Activated CD4-positive, alpha-beta T cell treated with anti-CD3 and anti-CD28 coated beads, Interleukin-2, amount 10 ng/mL, durations not matched to agents 7 days and 5 days (primary cell): Measurements from ENCODE around the gene ATP8B4. TPM values are rescaled to one million over a fixed set of nuclear protein-coding genes. Genes with fewer than 3 reads are reported as not detected.
"Not testable (repeated sequence)": the region's sequence is repeated elsewhere in the genome, so short reads cannot be mapped to it uniquely, and the experiment has no call there.

Experiments used
- CTCF ChIA-PET: fragments of 350-600 bp; sonication (Branson Sonifier 250); formaldehyde crosslinking; loops from one replicate; lab custom pipeline; 2021; ENCODE audit warnings: antibody characterized with exemption; lab: Charles Lee
- POLR2A ChIA-PET: fragments of 350-600 bp; sonication (Branson Sonifier 250); formaldehyde crosslinking; loops from one replicate; lab custom pipeline; 2021; ENCODE audit warnings: antibody characterized with exemption; lab: Charles Lee
- DNase-seq: peaks from one replicate; pipeline ENCODE4 v3.0.0-alpha.2; 2020
- H3K27ac Mint-ChIP-seq: one replicate; pipeline ENCODE4 v1.8.0; 2021; ENCODE audit warnings: mild to moderate bottlenecking, moderate library complexity, mixed read lengths
- H3K27me3 Mint-ChIP-seq: one replicate; pipeline ENCODE4 v1.8.0; 2021; ENCODE audit warnings: mixed read lengths
- H3K36me3 Mint-ChIP-seq: one replicate; pipeline ENCODE4 v1.8.0; 2021; ENCODE audit warnings: low read depth, mixed read lengths
- H3K4me1 Mint-ChIP-seq: one replicate; pipeline ENCODE4 v1.8.0; 2021; ENCODE audit warnings: mixed read lengths
- H3K4me3 Mint-ChIP-seq: one replicate; pipeline ENCODE4 v1.8.0; 2021; ENCODE audit warnings: mild to moderate bottlenecking, moderate library complexity, mixed read lengths
- H3K9me3 Mint-ChIP-seq: one replicate; pipeline ENCODE4 v1.8.0; 2021; ENCODE audit warnings: mixed read lengths
- total RNA-seq, 2 experiments: library from RNA; stranded (reverse); gene quantifications; one replicate each; pipeline ENCODE4 v1.2.3, GENCODE V29; 2021

Gene ATP8B4
- total RNA-seq, 2 experiments from 2014 or later = 6.8 TPM

DNA sequence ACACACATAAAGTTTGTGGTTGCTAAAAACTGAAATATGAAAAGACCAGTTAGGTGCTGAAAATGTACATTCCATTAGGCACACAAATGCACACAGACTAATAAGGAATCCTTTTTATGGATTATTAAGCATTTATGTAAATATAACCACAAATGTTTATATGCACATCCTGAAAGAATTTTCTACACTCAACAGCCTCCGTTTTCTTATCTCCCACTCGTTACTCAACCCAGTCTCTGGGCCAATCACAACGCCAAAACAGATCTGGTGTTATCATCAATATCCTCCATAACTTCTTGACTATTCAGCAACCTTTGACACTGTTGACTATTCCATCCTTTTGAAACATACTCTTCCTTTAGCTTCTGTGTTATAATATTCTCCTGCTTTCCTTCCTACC lies 136.4 kb downstream of the ATP8B4 start:
- no peak overlapping the region for H3K27ac Mint-ChIP-seq
- no peak overlapping the region for H3K4me3 Mint-ChIP-seq
- CTCF ChIA-PET = interaction anchor here (0.6 to 1.0 kb wide), 2 partner anchors 36 to 842 kb away, joined by 3 read pairs; no protein-coding TSS in a partner anchor

DNA sequence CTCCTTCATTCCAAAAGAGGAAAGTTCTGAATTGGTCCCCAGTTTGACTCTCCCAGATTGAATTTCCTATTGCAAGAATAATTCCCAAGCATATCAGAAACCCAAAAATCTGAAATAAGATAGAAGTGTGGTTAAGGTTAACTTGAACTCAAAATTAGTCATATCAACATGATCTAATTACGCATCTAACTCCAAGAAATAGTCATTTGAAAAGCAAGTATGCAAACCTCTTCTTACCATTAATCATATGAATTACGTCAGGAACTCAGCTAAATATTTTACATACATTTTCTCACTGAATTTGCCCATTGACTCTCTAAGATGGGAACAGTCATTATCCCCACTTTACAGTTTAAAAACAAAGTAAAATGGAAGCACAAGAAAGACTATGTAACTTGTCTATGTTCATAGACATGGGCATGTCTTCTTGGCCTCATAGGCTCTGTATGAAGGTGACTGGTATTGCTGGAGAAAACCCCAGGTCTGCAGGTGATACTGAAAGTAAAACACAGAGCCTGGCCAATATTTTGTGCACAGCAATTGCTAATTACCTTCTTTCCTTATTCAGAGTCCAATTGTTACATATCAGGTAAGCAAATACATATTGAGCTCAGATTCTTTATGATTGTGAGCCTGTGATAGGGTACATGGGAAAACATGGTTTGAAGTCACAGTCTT lies 139.2 kb downstream of the ATP8B4 start:
- H3K9me3 Mint-ChIP-seq = no peaks in the 10 kb centered on the region
- no peak for DNase-seq
- CTCF ChIA-PET = no interaction called here
- POLR2A ChIA-PET = no interaction called here
- H3K4me1 Mint-ChIP-seq = no peaks in the 10 kb centered on the region
- no peak overlapping the region for H3K27ac Mint-ChIP-seq
- H3K36me3 Mint-ChIP-seq = no peaks in the 10 kb centered on the region
- H3K27me3 Mint-ChIP-seq = no peaks in the 10 kb centered on the region
- H3K4me3 Mint-ChIP-seq = no peak overlapping the region

More for the DNA sequence above, 136.4 kb downstream of the ATP8B4 start:
- POLR2A ChIA-PET = no interaction called here
- H3K36me3 Mint-ChIP-seq = no peaks in the 10 kb centered on the region
- H3K4me1 Mint-ChIP-seq = no peaks in the 10 kb centered on the region
- no peaks in the 10 kb centered on the region for H3K9me3 Mint-ChIP-seq
- no peak for DNase-seq
- H3K27me3 Mint-ChIP-seq = no peaks in the 10 kb centered on the region

DNA sequence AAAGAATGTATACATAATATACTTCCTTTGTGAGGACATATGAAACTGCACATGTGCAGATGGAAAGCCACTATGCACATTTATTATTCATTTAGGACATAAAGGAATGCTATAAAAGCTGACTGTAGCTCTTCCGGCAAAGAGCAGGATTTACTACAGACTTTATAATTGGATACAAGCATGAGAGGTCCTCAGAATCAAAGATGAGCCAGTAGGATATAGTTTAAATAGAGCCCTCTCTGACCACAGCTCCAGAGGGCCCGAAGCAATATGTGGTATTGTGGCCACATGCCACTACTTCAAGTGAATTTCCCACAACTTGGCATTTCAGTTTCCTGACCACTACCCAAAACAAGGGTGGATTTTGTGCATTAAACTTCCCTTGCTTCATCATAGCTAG lies 140.9 kb downstream of the ATP8B4 start:
- POLR2A ChIA-PET = no interaction called here
- Mint-ChIP-seq H3K4me3 (no peak overlapping the region), H3K27ac (no peak overlapping the region), H3K9me3 (no peaks in the 10 kb centered on the region), H3K4me1 (peaks cover 2% of the 10 kb centered on the region), H3K27me3 (no peaks in the 10 kb centered on the region), H3K36me3 (no peaks in the 10 kb centered on the region)
- DNase-seq = no peak
- CTCF ChIA-PET = no interaction called here

DNA sequence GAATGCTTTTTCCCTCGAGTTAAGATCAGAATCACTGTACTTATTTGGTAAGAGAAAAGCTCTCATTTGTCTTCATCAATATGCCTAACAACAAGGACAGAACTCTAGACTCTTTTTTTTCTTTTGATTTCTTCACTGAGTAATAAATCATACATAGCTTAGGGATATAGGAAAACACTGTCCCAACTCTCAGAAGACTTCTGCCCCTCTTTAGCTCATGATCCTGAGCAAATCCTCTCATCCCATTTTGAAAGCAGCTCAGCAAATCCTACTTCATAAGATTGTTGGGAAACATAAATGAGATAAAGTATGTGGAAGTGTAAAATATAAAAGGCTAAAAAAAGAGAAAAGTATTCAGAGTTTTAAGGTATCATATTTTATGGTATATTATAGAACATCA lies 141.7 kb downstream of the ATP8B4 start:
- no peak overlapping the region for H3K27ac Mint-ChIP-seq
- H3K36me3 Mint-ChIP-seq = no peaks in the 10 kb centered on the region
- CTCF ChIA-PET = interaction anchor here (0.6 kb wide), 1 partner anchor 587 kb away, joined by 3 read pairs; no protein-coding TSS in a partner anchor
- no peaks in the 10 kb centered on the region for H3K9me3 Mint-ChIP-seq
- H3K27me3 Mint-ChIP-seq = no peaks in the 10 kb centered on the region
- POLR2A ChIA-PET = no interaction called here
- H3K4me3 Mint-ChIP-seq = no peak overlapping the region
- H3K4me1 Mint-ChIP-seq = peaks cover 4% of the 10 kb centered on the region
- DNase-seq = no peak

DNA sequence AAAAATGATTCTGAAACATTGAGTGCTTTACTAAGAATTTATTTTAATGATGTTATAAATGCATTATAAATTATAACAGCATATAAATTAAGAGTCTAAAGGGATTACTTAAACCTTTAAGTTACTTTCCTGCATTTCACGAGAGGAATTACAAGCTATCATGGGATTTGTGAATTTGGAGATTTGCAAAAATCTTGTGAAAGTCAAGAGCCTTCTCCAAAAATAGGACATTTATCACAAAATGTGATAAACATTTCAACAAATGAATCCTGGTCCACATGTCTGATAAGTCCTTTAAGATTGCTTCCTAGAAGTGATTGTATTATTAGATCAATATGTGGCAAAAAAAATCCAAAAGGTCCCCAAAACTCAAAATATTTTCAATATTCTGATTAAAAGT lies 154.5 kb downstream of the ATP8B4 start:
- H3K4me1 Mint-ChIP-seq = no peaks in the 10 kb centered on the region
- H3K27ac Mint-ChIP-seq = no peak overlapping the region
- CTCF ChIA-PET = no interaction called here
- peaks cover 4% of the 10 kb centered on the region for H3K9me3 Mint-ChIP-seq
- peaks cover 9% of the 10 kb centered on the region for H3K36me3 Mint-ChIP-seq
- no peak for DNase-seq
- POLR2A ChIA-PET = no interaction called here
- no peak overlapping the region for H3K4me3 Mint-ChIP-seq
- peaks cover 4% of the 10 kb centered on the region for H3K27me3 Mint-ChIP-seq

DNA sequence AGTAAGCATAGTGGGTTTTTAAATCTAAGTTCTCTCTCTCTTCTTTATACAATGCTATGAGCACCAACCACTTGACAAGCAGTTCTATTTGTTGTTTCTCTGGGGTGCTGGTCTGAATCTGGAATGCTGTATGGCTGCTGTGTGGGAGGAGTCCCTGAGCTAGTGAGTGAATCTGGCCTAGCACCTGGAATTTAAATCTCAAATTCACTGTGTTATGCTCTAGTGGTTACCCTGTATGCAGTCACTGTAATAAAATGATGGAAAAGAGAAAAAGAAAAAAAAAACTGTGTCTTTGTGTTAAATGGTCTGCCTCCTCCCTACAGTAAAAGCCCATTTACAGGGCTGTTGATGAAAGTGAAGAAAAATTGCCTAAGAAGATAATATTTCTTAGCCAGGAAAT lies 155.0 kb downstream of the ATP8B4 start:
- H3K27ac Mint-ChIP-seq = no peak overlapping the region
- POLR2A ChIA-PET = no interaction called here
- H3K27me3 Mint-ChIP-seq = no peaks in the 10 kb centered on the region
- peaks cover 5% of the 10 kb centered on the region for H3K36me3 Mint-ChIP-seq
- no peaks in the 10 kb centered on the region for H3K4me1 Mint-ChIP-seq
- H3K4me3 Mint-ChIP-seq = no peak overlapping the region
- no peak for DNase-seq
- peaks cover 4% of the 10 kb centered on the region for H3K9me3 Mint-ChIP-seq
- CTCF ChIA-PET = no interaction called here

DNA sequence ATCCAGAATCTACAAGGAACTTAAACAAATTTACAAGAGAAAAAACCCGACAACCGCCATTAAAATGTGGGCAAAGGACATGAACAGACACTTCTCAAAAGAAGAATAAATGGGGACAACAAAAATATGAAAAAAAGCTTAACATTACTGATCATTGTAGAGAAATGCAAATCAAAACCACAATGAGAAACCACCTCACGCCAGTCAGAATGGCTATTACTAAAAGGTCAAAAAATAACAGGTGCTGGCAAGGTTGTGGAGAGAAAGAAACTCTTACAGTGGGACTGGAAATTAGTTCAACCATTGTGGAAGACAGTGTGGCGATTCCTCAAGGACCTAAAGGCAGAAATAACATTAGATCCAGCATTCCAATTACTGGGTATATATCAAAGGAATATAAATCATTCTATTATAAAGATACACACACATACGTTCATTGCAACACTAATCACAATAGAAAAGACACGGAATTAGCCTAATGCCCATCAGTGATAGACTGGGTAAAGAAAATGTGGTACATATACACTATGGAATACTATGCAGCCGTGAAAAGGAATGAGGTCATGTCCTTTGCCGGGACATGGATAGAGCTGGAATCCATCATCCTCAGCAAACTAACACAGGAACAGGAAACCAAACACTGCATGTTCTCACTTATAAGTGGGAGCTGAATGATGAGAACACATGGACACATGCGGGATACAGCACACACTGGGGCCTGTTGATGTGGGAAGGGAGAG lies 155.8 kb downstream of the ATP8B4 start:
- H3K27me3 Mint-ChIP-seq, H3K4me3 Mint-ChIP-seq, POLR2A ChIA-PET, CTCF ChIA-PET, DNase-seq, H3K36me3 Mint-ChIP-seq, H3K27ac Mint-ChIP-seq, H3K4me1 Mint-ChIP-seq, H3K9me3 Mint-ChIP-seq: not testable (repeated sequence)

DNA sequence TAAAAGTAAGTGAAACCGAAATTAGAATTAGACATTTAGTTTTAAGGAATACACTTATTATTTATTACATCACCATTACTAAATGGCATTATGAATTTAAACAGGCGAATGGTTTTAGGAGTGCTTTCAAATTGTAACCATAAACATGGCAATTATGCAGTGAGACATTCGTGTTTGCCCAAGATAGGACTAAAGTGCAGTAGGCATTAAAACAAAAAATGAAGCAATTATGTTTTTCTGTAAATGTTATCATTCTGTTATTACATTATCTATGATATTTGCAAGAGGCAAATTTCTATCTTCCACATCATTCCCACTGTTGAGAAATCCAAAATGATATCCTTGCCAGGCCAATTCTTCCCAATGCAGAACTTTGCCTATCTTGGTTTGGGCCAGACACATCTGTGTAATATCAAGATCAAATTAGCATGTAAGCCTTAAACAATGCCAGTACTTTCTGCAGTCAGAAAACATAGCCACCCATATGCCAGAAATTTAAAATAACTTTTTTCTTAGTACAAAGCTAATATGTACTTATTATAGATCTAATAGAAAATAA lies 156.9 kb downstream of the ATP8B4 start:
- POLR2A ChIA-PET = no interaction called here
- H3K27me3 Mint-ChIP-seq = peaks cover 3% of the 10 kb centered on the region

DNA sequence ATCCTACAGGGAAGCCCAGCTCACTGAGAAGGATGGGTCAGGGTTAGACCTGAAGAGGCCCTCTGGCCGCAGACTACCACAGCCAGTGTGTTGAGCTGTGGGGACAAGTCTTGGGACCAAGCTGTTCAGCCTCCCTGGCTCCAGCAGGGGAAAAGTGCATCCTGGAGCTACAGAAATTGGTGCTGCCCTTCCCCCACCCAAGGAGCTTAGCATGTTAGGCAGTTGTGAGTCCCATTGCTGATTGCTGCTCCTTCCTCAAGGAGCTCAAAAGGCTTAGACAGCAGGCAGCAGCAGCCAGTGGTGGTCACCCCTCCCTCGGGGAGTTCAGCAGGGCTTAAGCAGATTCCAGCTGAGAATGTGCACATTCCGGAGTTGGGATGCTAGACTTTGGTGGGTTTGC lies 165.6 kb downstream of the ATP8B4 start:
- Mint-ChIP-seq H3K36me3 (peaks cover 2% of the 10 kb centered on the region), H3K4me3 (no peak overlapping the region)
- CTCF ChIA-PET = no interaction called here

More for the DNA sequence above, 156.9 kb downstream of the ATP8B4 start:
- no peaks in the 10 kb centered on the region for H3K4me1 Mint-ChIP-seq
- no peaks in the 10 kb centered on the region for H3K36me3 Mint-ChIP-seq
- no peak for DNase-seq
- CTCF ChIA-PET = no interaction called here
- H3K9me3 Mint-ChIP-seq = peaks cover 7% of the 10 kb centered on the region
- no peak overlapping the region for H3K27ac Mint-ChIP-seq
- H3K4me3 Mint-ChIP-seq = no peak overlapping the region

DNA sequence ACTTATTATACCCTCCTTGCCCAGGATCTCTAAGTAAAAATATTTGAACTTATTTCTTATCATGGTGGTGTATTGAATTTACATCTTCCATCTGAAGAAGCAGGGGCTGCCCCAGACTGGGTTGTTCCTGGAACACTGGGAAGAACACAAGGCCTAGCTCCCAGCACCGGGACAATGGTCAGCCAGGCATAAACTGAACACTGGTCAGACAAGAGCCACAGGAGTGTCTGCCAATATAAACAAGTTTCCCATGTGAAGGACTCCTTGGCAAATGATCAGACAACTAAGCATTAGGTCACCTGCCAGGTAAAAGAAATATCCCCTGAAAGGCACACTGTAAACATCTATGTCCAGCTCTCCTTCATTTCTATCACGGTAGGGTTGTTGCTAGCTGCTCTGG lies 172.4 kb downstream of the ATP8B4 start:
- ChIA-PET POLR2A (no interaction called here), CTCF (interaction anchor here (0.6 kb wide), 2 partner anchors 23 to 36 kb away, joined by 3 read pairs; no protein-coding TSS in a partner anchor)
- DNase-seq = no peak
- H3K4me1 Mint-ChIP-seq = no peaks in the 10 kb centered on the region
- peaks cover 3% of the 10 kb centered on the region for H3K36me3 Mint-ChIP-seq
- peaks cover 2% of the 10 kb centered on the region for H3K27me3 Mint-ChIP-seq
- no peak overlapping the region for H3K4me3 Mint-ChIP-seq
- peaks cover 29% of the 10 kb centered on the region for H3K9me3 Mint-ChIP-seq
- H3K27ac Mint-ChIP-seq = no peak overlapping the region

More for the DNA sequence above, 165.6 kb downstream of the ATP8B4 start:
- Mint-ChIP-seq H3K9me3 (peaks cover 25% of the 10 kb centered on the region), H3K27ac (no peak overlapping the region), H3K27me3 (peaks cover 4% of the 10 kb centered on the region), H3K4me1 (no peaks in the 10 kb centered on the region)
- no peak for DNase-seq
- POLR2A ChIA-PET = no interaction called here

DNA sequence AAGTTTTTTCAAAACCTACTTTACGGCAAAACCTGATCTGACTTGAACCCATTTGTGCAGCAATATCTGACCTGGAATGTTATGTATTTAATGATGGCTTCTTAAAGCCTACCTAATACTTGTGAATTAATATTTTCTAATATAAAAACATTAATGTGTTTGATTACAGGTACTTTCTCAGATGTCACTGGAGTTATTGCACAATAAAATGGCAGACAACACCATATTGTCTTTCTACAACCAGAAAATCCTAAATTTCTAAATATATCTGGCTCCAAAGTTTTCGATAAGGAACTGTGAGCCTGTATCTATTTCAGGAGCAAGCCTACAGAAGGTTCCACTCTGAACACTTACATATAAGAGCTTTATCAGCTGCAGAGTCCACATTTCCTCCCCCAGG lies 184.5 kb downstream of the ATP8B4 start:
- H3K27me3 Mint-ChIP-seq = no peaks in the 10 kb centered on the region
- no peak for DNase-seq
- no peaks in the 10 kb centered on the region for H3K4me1 Mint-ChIP-seq
- H3K36me3 Mint-ChIP-seq = no peaks in the 10 kb centered on the region
- no peaks in the 10 kb centered on the region for H3K9me3 Mint-ChIP-seq
- H3K4me3 Mint-ChIP-seq = no peak overlapping the region
- ChIA-PET CTCF (no interaction called here), POLR2A (no interaction called here)
- H3K27ac Mint-ChIP-seq = no peak overlapping the region

DNA sequence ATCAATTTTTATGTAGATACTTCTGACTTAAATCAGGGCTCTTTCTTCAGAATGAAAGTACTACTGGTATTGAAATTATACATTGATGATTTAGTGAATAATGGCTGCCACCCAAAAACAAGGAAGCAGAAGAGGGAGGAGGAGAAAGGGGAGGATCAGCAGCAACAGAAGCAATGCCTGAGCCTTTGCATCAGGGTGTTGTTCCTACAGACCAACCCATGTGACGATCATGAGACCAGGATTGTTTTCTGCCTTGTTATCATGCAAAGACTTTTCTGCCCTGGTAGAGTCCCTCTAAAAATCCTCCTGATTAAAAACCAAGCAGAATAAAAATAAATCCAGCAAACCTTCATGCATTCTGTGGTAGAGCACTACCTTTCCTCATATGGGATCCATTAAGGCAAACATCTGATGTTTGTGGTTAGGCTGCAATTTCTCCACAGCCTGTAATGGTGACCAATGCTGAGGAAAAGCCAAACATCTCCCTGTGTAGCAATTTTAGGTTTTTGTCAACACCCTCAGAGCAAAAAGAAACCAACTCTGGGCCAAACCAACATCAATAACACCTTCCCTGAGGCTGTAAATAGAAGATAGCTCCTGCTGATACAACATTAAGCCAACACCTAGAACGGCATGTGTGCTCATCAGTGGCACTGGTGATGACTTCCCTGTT lies 191.7 kb downstream of the ATP8B4 start:
- Mint-ChIP-seq H3K4me1 (no peaks in the 10 kb centered on the region), H3K4me3 (no peak overlapping the region), H3K27ac (no peak overlapping the region), H3K9me3 (no peaks in the 10 kb centered on the region), H3K27me3 (peaks cover 3% of the 10 kb centered on the region), H3K36me3 (no peaks in the 10 kb centered on the region)
- CTCF ChIA-PET = interaction anchor here (0.6 kb wide), 1 partner anchor 303 kb away, joined by 3 read pairs; no protein-coding TSS in a partner anchor
- DNase-seq = no peak
- POLR2A ChIA-PET = no interaction called here

DNA sequence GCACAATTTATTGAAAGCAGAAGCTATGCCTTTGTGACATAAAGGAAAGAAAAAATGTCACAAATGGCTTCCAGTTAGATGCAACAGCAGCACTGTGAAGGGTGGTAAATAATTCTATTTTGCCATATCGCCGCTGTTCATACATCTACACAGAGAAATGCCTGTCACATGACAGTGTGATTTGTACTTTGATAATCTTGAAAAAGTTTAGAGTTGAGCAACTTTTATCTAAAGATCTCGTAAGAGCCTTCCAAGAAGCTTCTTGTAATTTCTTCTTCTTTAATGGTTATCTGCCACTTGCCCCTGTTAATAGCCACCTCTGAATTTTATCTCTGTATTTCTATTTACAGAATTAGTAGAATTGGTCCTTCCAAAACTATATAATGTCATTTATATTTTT lies 192.3 kb downstream of the ATP8B4 start:
- DNase-seq = no peak
- ChIA-PET POLR2A (no interaction called here), CTCF (no interaction called here)
- H3K4me3 Mint-ChIP-seq = no peak overlapping the region
- no peaks in the 10 kb centered on the region for H3K4me1 Mint-ChIP-seq
- H3K36me3 Mint-ChIP-seq = no peaks in the 10 kb centered on the region
- no peaks in the 10 kb centered on the region for H3K9me3 Mint-ChIP-seq
- H3K27me3 Mint-ChIP-seq = peaks cover 3% of the 10 kb centered on the region
- no peak overlapping the region for H3K27ac Mint-ChIP-seq
